Measurements from ENCODE around the gene GLTP. TPM values are rescaled to one million over a fixed set of nuclear protein-coding genes. Genes with fewer than 3 reads are reported as not detected.

GLTP gene
- total and polyA plus RNA-seq, 4 donors = 8.5 to 12.8 (median 8.7) TPM

GRCh38 chr12:109888179-109889020 is 8.1 kb upstream of the GLTP start:
- H3K9ac ChIP-seq (ENCODE audit: low read depth in 1 of 2, low read length in 2 of 2) = no peak overlapping the region
- H3K4me1 ChIP-seq (ENCODE audit: control insufficient read depth in 4 of 4, insufficient read depth in 4 of 4, low read length in 3 of 4) = no peaks in the 10 kb centered on the region
- DNase-seq (ENCODE audit: low spot score) = no peak
- H3K27me3 ChIP-seq (ENCODE audit: control insufficient read depth in 4 of 4, insufficient read depth in 4 of 4, low read length in 3 of 4) = no peaks in the 10 kb centered on the region
- no peak for TF ChIP-seq TAF1 (conservative IDR thresholded peaks at IDR 0.05)
- TF ChIP-seq SP1 (IDR thresholded peaks at IDR 0.05) = no peak
- no peak for TF ChIP-seq JUND (IDR thresholded peaks at IDR 0.05)
- no peak for TF ChIP-seq EGR1 (IDR thresholded peaks at IDR 0.05; ENCODE audit: low read depth in 2 of 2)
- no peak for TF ChIP-seq NR2F2 (IDR thresholded peaks at IDR 0.05)
- TF ChIP-seq HNF4G (IDR thresholded peaks at IDR 0.05) = no peak
- no peak for TF ChIP-seq ZBTB33 (IDR thresholded peaks at IDR 0.05)
- peak overlapping the region in 1 of 2 donors; percentile 43 for H3K27ac ChIP-seq (ENCODE audit: low read depth in 1 of 2, low read length in 2 of 2)
- H3K36me3 ChIP-seq (ENCODE audit: control insufficient read depth in 4 of 4, insufficient read depth in 3 of 4, low read depth in 1 of 4, low read length in 3 of 4) = no peaks in the 10 kb centered on the region
- no peak overlapping the region for H3K4me3 ChIP-seq (ENCODE audit: low read depth in 1 of 3, low read length in 3 of 3)
- 70% methylated on average over 12 of the region's 12 CpGs for WGBS
- H3K9me3 ChIP-seq (ENCODE audit: control insufficient read depth in 4 of 4, low read length in 3 of 4) = no peaks in the 10 kb centered on the region

- no peak overlapping the region for H3K27ac ChIP-seq (ENCODE audit: low read depth in 1 of 2, low read length in 2 of 2)
- no peak for TF ChIP-seq REST (IDR thresholded peaks at IDR 0.05)
- TF ChIP-seq TAF1 (conservative IDR thresholded peaks at IDR 0.05) = no peak
- peaks cover 0 to 4% (median 3%) of the 10 kb centered on the region in 4 donors for H3K4me1 ChIP-seq (ENCODE audit: control insufficient read depth in 4 of 4, insufficient read depth in 4 of 4, low read length in 3 of 4)
- WGBS = 84% methylated on average over 10 of the region's 10 CpGs
- H3K36me3 ChIP-seq (ENCODE audit: control insufficient read depth in 4 of 4, insufficient read depth in 3 of 4, low read depth in 1 of 4, low read length in 3 of 4) = no peaks in the 10 kb centered on the region
- no peak overlapping the region for H3K9ac ChIP-seq (ENCODE audit: low read depth in 1 of 2, low read length in 2 of 2)
- no peak overlapping the region for H3K4me3 ChIP-seq (ENCODE audit: low read depth in 1 of 3, low read length in 3 of 3)
- no peaks in the 10 kb centered on the region for H3K9me3 ChIP-seq (ENCODE audit: control insufficient read depth in 4 of 4, low read length in 3 of 4)
- DNase-seq (ENCODE audit: low spot score) = no peak
- no peaks in the 10 kb centered on the region for H3K27me3 ChIP-seq (ENCODE audit: control insufficient read depth in 4 of 4, insufficient read depth in 4 of 4, low read length in 3 of 4)
Observed at GRCh38 chr12:109885616-109886015, 5.3 kb upstream of the GLTP start.

- 58% methylated on average over 4 of the region's 4 CpGs for WGBS
- H3K4me3 ChIP-seq (ENCODE audit: low read depth in 1 of 3, low read length in 3 of 3) = no peak overlapping the region
- no peaks in the 10 kb centered on the region for H3K27me3 ChIP-seq (ENCODE audit: control insufficient read depth in 4 of 4, insufficient read depth in 4 of 4, low read length in 3 of 4)
- H3K36me3 ChIP-seq (ENCODE audit: control insufficient read depth in 4 of 4, insufficient read depth in 3 of 4, low read depth in 1 of 4, low read length in 3 of 4) = no peaks in the 10 kb centered on the region
- no peak for TF ChIP-seq FOXA2 (IDR thresholded peaks at IDR 0.05)
- peaks cover 6 to 19% (median 15%) of the 10 kb centered on the region in 4 donors for H3K4me1 ChIP-seq (ENCODE audit: control insufficient read depth in 4 of 4, insufficient read depth in 4 of 4, low read length in 3 of 4)
- H3K9ac ChIP-seq (ENCODE audit: low read depth in 1 of 2, low read length in 2 of 2) = no peak overlapping the region
- no peak for DNase-seq (ENCODE audit: low spot score)
- H3K9me3 ChIP-seq (ENCODE audit: control insufficient read depth in 4 of 4, low read length in 3 of 4) = no peaks in the 10 kb centered on the region
- no peak overlapping the region for H3K27ac ChIP-seq (ENCODE audit: low read depth in 1 of 2, low read length in 2 of 2)
Observed at GRCh38 chr12:109883461-109883860, 3.1 kb upstream of the GLTP start.
